Nephron progenitor cell (in vitro differentiated cells): ENCODE measurements around the gene BLVRA.
"Not testable (repeated sequence)": the region's sequence is repeated elsewhere in the genome, so short reads cannot be mapped to it uniquely, and the experiment has no call there.

Source experiments
- DNase-seq: peaks from one replicate; pipeline ENCODE4 v3.0.0; 2021
- H3K27ac Mint-ChIP-seq: 2 replicates; pipeline ENCODE4 v1.8.0; 2021; ENCODE audit warnings: mild to moderate bottlenecking, moderate library complexity, mixed read lengths
- H3K27me3 Mint-ChIP-seq: 2 replicates; pipeline ENCODE4 v1.8.0; 2021; ENCODE audit warnings: mild to moderate bottlenecking, low read depth, mixed read lengths; ENCODE audit not compliant: poor library complexity
- H3K36me3 Mint-ChIP-seq: 2 replicates; pipeline ENCODE4 v1.8.0; 2021; ENCODE audit warnings: low read depth, mixed read lengths
- H3K4me1 Mint-ChIP-seq: 2 replicates; pipeline ENCODE4 v1.8.0; 2021; ENCODE audit warnings: mixed read lengths
- H3K4me3 Mint-ChIP-seq: 2 replicates; pipeline ENCODE4 v1.8.0; 2021; ENCODE audit warnings: mild to moderate bottlenecking, moderate library complexity, mixed read lengths
- H3K9me3 Mint-ChIP-seq: 2 replicates; pipeline ENCODE4 v1.8.0; 2021; ENCODE audit warnings: mild to moderate bottlenecking, moderate library complexity, mixed read lengths
- TF ChIP-seq, protein P1 (sequence below): fragments of 200-600 bp; sonication (generic); IDR thresholded peaks from 2 replicates; pipeline ENCODE4 v1.5.0; 2021; ENCODE audit warnings: antibody characterized with exemption

Gene BLVRA

GRCh38 chr7:43824963-43825362, 66.5 kb downstream of the BLVRA start:
- DNase-seq = no peak
- Mint-ChIP-seq H3K27ac (peak overlapping the region; percentile 73), H3K4me1 (peaks cover 35% of the 10 kb centered on the region), H3K36me3 (peaks cover 19% of the 10 kb centered on the region), H3K4me3 (no peak overlapping the region), H3K27me3 (peaks cover 15% of the 10 kb centered on the region), H3K9me3 (peaks cover 48% of the 10 kb centered on the region)
- TF ChIP-seq, protein P1, sequence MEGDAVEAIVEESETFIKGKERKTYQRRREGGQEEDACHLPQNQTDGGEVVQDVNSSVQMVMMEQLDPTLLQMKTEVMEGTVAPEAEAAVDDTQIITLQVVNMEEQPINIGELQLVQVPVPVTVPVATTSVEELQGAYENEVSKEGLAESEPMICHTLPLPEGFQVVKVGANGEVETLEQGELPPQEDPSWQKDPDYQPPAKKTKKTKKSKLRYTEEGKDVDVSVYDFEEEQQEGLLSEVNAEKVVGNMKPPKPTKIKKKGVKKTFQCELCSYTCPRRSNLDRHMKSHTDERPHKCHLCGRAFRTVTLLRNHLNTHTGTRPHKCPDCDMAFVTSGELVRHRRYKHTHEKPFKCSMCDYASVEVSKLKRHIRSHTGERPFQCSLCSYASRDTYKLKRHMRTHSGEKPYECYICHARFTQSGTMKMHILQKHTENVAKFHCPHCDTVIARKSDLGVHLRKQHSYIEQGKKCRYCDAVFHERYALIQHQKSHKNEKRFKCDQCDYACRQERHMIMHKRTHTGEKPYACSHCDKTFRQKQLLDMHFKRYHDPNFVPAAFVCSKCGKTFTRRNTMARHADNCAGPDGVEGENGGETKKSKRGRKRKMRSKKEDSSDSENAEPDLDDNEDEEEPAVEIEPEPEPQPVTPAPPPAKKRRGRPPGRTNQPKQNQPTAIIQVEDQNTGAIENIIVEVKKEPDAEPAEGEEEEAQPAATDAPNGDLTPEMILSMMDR = no peak

DNA sequence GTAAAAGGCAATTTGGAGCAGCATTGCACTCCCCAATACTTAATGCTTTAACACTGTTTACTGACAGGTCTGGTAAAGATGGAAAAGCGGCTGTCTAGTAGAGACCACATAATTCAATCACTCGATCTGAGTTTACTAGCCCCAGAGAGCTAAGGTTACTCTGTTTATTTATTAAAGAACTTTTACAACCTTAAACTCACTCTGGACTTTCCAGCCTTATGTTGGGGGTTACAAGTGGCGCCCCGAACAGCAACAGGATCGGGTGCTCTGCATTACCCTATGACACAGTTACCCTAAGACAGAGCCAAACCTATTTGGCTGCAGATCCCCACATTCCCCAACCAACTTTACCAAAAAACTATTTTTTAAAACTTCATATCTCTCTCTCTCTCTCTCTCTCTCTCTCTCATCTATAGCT, 66.9 kb downstream of the BLVRA start:
- Mint-ChIP-seq H3K27ac (peak overlapping the region; percentile 56), H3K27me3 (peaks cover 10% of the 10 kb centered on the region), H3K9me3 (peaks cover 49% of the 10 kb centered on the region)

DNA sequence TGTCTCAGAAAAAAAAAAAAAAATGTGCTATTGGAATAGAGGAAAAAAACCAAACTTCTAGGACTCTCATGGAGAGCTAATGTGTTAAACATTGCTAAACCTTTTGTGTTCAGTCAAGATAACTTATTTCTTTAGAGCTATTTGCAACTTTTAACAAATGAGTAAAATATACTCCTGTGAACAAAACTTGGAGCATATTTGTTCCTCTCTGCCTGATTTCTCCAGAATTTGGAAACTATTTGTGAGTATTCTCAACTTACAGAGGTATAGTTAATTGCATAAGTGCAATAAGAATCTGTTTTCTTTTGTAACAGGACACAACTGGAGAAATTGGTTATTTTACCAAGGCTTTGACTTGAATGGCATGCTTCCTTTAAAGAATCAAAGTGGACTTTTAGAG, 72.4 kb downstream of the BLVRA start:
- not testable (repeated sequence) for H3K4me3 Mint-ChIP-seq, H3K27ac Mint-ChIP-seq, DNase-seq, H3K36me3 Mint-ChIP-seq
- H3K9me3 Mint-ChIP-seq = peaks cover 51% of the 10 kb centered on the region
- H3K4me1 Mint-ChIP-seq = peaks cover 14% of the 10 kb centered on the region
- H3K27me3 Mint-ChIP-seq = peaks cover 10% of the 10 kb centered on the region

More for the DNA sequence above, 66.9 kb downstream of the BLVRA start:
- TF ChIP-seq, protein P1 = no peak
- no peak for DNase-seq
- Mint-ChIP-seq H3K36me3 (peaks cover 19% of the 10 kb centered on the region), H3K4me3 (no peak overlapping the region), H3K4me1 (peaks cover 35% of the 10 kb centered on the region)

- no peak for DNase-seq
- H3K4me1 Mint-ChIP-seq = peaks cover 6% of the 10 kb centered on the region
- peaks cover 27% of the 10 kb centered on the region for H3K9me3 Mint-ChIP-seq
- no peak overlapping the region for H3K27ac Mint-ChIP-seq
- H3K4me3 Mint-ChIP-seq = no peak overlapping the region
- peaks cover 8% of the 10 kb centered on the region for H3K27me3 Mint-ChIP-seq
- TF ChIP-seq, protein P1 = no peak
- no peaks in the 10 kb centered on the region for H3K36me3 Mint-ChIP-seq
These were observed 76.2 kb downstream of the BLVRA start for GRCh38 chr7:43834463-43835251.

- Mint-ChIP-seq H3K9me3 (no peaks in the 10 kb centered on the region), H3K27me3 (peaks cover 21% of the 10 kb centered on the region), H3K36me3 (no peaks in the 10 kb centered on the region), H3K27ac (no peak overlapping the region), H3K4me3 (no peak overlapping the region), H3K4me1 (peaks cover 6% of the 10 kb centered on the region)
- no peak for DNase-seq
- TF ChIP-seq, protein P1 = no peak
These were observed 79.8 kb downstream of the BLVRA start for GRCh38 chr7:43838201-43838658.

DNA sequence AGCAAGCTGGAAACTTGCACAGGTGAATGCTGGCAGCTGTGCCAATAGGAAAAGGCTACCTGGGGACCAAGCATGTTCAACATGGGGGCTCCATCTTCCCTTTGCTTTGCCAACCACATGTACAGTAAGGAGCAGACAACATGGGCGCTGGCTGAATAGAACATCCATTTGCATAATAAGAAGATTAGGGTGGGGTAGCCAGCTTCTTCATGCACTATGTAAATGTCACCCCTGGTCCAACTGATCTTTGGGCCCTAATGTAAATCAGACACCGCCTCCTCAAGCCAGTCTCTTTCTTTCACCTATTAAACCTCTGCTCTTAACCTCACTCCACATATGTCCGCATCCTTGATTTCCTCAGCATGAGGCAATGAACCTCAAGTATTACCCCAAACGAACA, 84.8 kb downstream of the BLVRA start:
- peaks cover 22% of the 10 kb centered on the region for H3K27me3 Mint-ChIP-seq
- TF ChIP-seq, protein P1 = no peak
- H3K4me3 Mint-ChIP-seq = no peak overlapping the region
- H3K4me1 Mint-ChIP-seq = peaks cover 5% of the 10 kb centered on the region
- DNase-seq = no peak
- no peak overlapping the region for H3K27ac Mint-ChIP-seq
- no peaks in the 10 kb centered on the region for H3K9me3 Mint-ChIP-seq
- no peaks in the 10 kb centered on the region for H3K36me3 Mint-ChIP-seq
